Smooth muscle cell of the umbilical artery (primary cell): Measurements from ENCODE around the gene KCNK16. TPM values are rescaled to one million over a fixed set of nuclear protein-coding genes. Genes with fewer than 3 reads are reported as not detected.

ENCODE experiments used
- total RNA-seq: library from RNA; depleted of rRNA; stranded (reverse); fragments of >200 nt; gene quantifications from 2 replicates; pipeline ENCODE4 v1.2.3, GENCODE V29; 2014

Gene KCNK16
- total RNA-seq: not detected in 2 replicates

GRCh38 chr6:39322306-39322850 is at the start of gene KCNK16:
KCNK16 (minus strand) TSS chr6:39322702; CDS start chr6:39322540, 162 bp downstream.

GRCh38 chr6:39314273-39314795 is 8.2 kb downstream of the KCNK16 start, which contains the start of gene KCNK17:
KCNK17 (minus strand) TSS chr6:39314419; CDS start chr6:39314320, 99 bp downstream.

Other genes starting within 250 kb of the KCNK16 start
- gene SAYSD1, start 207.5 kb downstream of the KCNK16 start, total RNA-seq: 5.3 and 8.9 TPM in 2 replicates
- not detected in 2 replicates for gene KCNK5, start 93.2 kb downstream of the KCNK16 start, total RNA-seq
- gene KCNK17, start 8.3 kb downstream of the KCNK16 start, total RNA-seq: not detected in 2 replicates